ENCODE measurements around the gene DNAJB6. TPM values are rescaled to one million over a fixed set of nuclear protein-coding genes. Genes with fewer than 3 reads are reported as not detected.
"Not testable (repeated sequence)": the region's sequence is repeated elsewhere in the genome, so short reads cannot be mapped to it uniquely, and the experiment has no call there.

DNAJB6 gene
- total RNA-seq, 3 donors from 2014 or later (not counting 1 experiment from before 2014, with no cell fraction given), result 309 to 343 (median 340) TPM

- intact Hi-C loops (cut with micrococcal nuclease), result no loop called here
- Mint-ChIP-seq H3K9me3 (no peaks in the 10 kb centered on the region), H3K36me3 (no peaks in the 10 kb centered on the region), H3K27ac (no peak overlapping the region), H3K4me3 (no peak overlapping the region), H3K27me3 (ENCODE audit: low read depth in 2 of 2) (peaks cover 0 to 3% of the 10 kb centered on the region in 2 donors), H3K4me1 (no peaks in the 10 kb centered on the region)
- Histone ChIP-seq H3K36me3 (ENCODE audit: control insufficient read depth, insufficient read depth, low read length) (no peaks in the 10 kb centered on the region), H3K27me3 (ENCODE audit: control insufficient read depth, insufficient read depth, low read length) (no peaks in the 10 kb centered on the region), H3K9me3 (ENCODE audit: control insufficient read depth, insufficient read depth, low read length) (no peaks in the 10 kb centered on the region), H3K4me1 (ENCODE audit: control insufficient read depth, insufficient read depth, low read length) (no peaks in the 10 kb centered on the region), H3K4me3 (ENCODE audit: low read length) (no peak overlapping the region), H3K27ac (ENCODE audit: low read length) (no peak overlapping the region)
- no peak for TF ChIP-seq CTCF (IDR thresholded peaks at IDR 0.05)
- DNase-seq (no peak), ATAC-seq (no peak)
- 89% methylated on average over 9 of the region's 9 CpGs for WGBS (ENCODE audit: insufficient coverage)
Measured at GRCh38 chr7:157444843-157445135, 108.0 kb downstream of the DNAJB6 start.

GRCh38 chr7:157445246-157445955 is 108.6 kb downstream of the DNAJB6 start:
- no peaks in the 10 kb centered on the region for H3K4me1 Mint-ChIP-seq

GRCh38 chr7:157445956-157446295 is 109.1 kb downstream of the DNAJB6 start:
- H3K9me3 Mint-ChIP-seq, result no peaks in the 10 kb centered on the region
- H3K27me3 Mint-ChIP-seq (ENCODE audit: low read depth in 2 of 2), result no peaks in the 10 kb centered on the region
- no peak overlapping the region for H3K4me3 Mint-ChIP-seq
- Histone ChIP-seq H3K27ac (ENCODE audit: low read length) (no peak overlapping the region), H3K9me3 (ENCODE audit: control insufficient read depth, insufficient read depth, low read length) (no peaks in the 10 kb centered on the region), H3K4me1 (ENCODE audit: control insufficient read depth, insufficient read depth, low read length) (no peaks in the 10 kb centered on the region), H3K27me3 (ENCODE audit: control insufficient read depth, insufficient read depth, low read length) (no peaks in the 10 kb centered on the region), H3K4me3 (ENCODE audit: low read length) (no peak overlapping the region), H3K36me3 (ENCODE audit: control insufficient read depth, insufficient read depth, low read length) (no peaks in the 10 kb centered on the region)
- no peak overlapping the region for H3K27ac Mint-ChIP-seq
- H3K36me3 Mint-ChIP-seq, result no peaks in the 10 kb centered on the region
- 94% methylated on average over 10 of the region's 11 CpGs for WGBS (ENCODE audit: insufficient coverage)
- DNase-seq (no peak), ATAC-seq (no peak)
- no peak for TF ChIP-seq CTCF (IDR thresholded peaks at IDR 0.05)
- intact Hi-C loops (cut with micrococcal nuclease), result no loop called here
- H3K4me1 Mint-ChIP-seq, result no peaks in the 10 kb centered on the region

More at GRCh38 chr7:157445246-157445955, 108.6 kb downstream of the DNAJB6 start:
- no peak for ATAC-seq
- no peak overlapping the region for H3K4me3 Mint-ChIP-seq
- H3K9me3 Mint-ChIP-seq, result no peaks in the 10 kb centered on the region
- no peaks in the 10 kb centered on the region for H3K36me3 Mint-ChIP-seq
- no peaks in the 10 kb centered on the region for H3K27me3 Mint-ChIP-seq (ENCODE audit: low read depth in 2 of 2)
- no peak overlapping the region for H3K27ac Mint-ChIP-seq
- H3K9me3 ChIP-seq (ENCODE audit: control insufficient read depth, insufficient read depth, low read length), result no peaks in the 10 kb centered on the region
- DNase-seq, result no peak
- H3K27me3 ChIP-seq (ENCODE audit: control insufficient read depth, insufficient read depth, low read length), result no peaks in the 10 kb centered on the region
- H3K27ac ChIP-seq (ENCODE audit: low read length), result no peak overlapping the region
- 83% methylated on average over 16 of the region's 16 CpGs for WGBS (ENCODE audit: insufficient coverage)
- no peak for TF ChIP-seq CTCF (IDR thresholded peaks at IDR 0.05)
- H3K4me3 ChIP-seq (ENCODE audit: low read length), result no peak overlapping the region
- no peaks in the 10 kb centered on the region for H3K4me1 ChIP-seq (ENCODE audit: control insufficient read depth, insufficient read depth, low read length)
- intact Hi-C loops (cut with micrococcal nuclease), result no loop called here
- no peaks in the 10 kb centered on the region for H3K36me3 ChIP-seq (ENCODE audit: control insufficient read depth, insufficient read depth, low read length)

GRCh38 chr7:157446322-157446721 is 109.5 kb downstream of the DNAJB6 start:
- 91% methylated on average over 6 of the region's 6 CpGs for WGBS (ENCODE audit: insufficient coverage)
- no peak for DNase-seq
- Histone ChIP-seq H3K27me3 (ENCODE audit: control insufficient read depth, insufficient read depth, low read length) (no peaks in the 10 kb centered on the region), H3K4me1 (ENCODE audit: control insufficient read depth, insufficient read depth, low read length) (no peaks in the 10 kb centered on the region), H3K9me3 (ENCODE audit: control insufficient read depth, insufficient read depth, low read length) (no peaks in the 10 kb centered on the region), H3K27ac (ENCODE audit: low read length) (no peak overlapping the region), H3K36me3 (ENCODE audit: control insufficient read depth, insufficient read depth, low read length) (no peaks in the 10 kb centered on the region), H3K4me3 (ENCODE audit: low read length) (no peak overlapping the region)
- intact Hi-C loops (cut with micrococcal nuclease), result no loop called here
- ATAC-seq, result no peak
- Mint-ChIP-seq H3K4me1 (no peaks in the 10 kb centered on the region), H3K36me3 (no peaks in the 10 kb centered on the region), H3K27me3 (ENCODE audit: low read depth in 2 of 2) (peaks cover 0 to 2% of the 10 kb centered on the region in 2 donors), H3K9me3 (no peaks in the 10 kb centered on the region), H3K4me3 (no peak overlapping the region), H3K27ac (no peak overlapping the region)
- no peak for TF ChIP-seq CTCF (IDR thresholded peaks at IDR 0.05)

GRCh38 chr7:157454003-157454402 is 117.2 kb downstream of the DNAJB6 start:
- H3K4me1 Mint-ChIP-seq; intact Hi-C loops (cut with micrococcal nuclease); H3K9me3 Mint-ChIP-seq; H3K27me3 ChIP-seq (ENCODE audit: control insufficient read depth, insufficient read depth, low read length); H3K27ac ChIP-seq (ENCODE audit: low read length); H3K4me3 ChIP-seq (ENCODE audit: low read length); ATAC-seq; H3K9me3 ChIP-seq (ENCODE audit: control insufficient read depth, insufficient read depth, low read length); H3K36me3 ChIP-seq (ENCODE audit: control insufficient read depth, insufficient read depth, low read length); H3K4me3 Mint-ChIP-seq; DNase-seq; H3K4me1 ChIP-seq (ENCODE audit: control insufficient read depth, insufficient read depth, low read length); H3K27ac Mint-ChIP-seq; H3K36me3 Mint-ChIP-seq: not testable (repeated sequence)
- 91% methylated on average over 12 of the region's 12 CpGs for WGBS (ENCODE audit: insufficient coverage)
- H3K27me3 Mint-ChIP-seq (ENCODE audit: low read depth in 2 of 2), result peaks cover 17 to 19% of the 10 kb centered on the region in 2 donors
